Nephron (organoid): Measurements from ENCODE around the gene GAREM1.

Source experiments
- H3K27ac Mint-ChIP-seq, 3 experiments: 2 replicates each; pipeline ENCODE4 v1.8.0; 2020; ENCODE audit warnings: mixed read lengths in 3 of 3, mild to moderate bottlenecking in 2 of 3, moderate library complexity in 1 of 3
- H3K27me3 Mint-ChIP-seq: 2 replicates; pipeline ENCODE4 v1.8.0; 2021; ENCODE audit warnings: low read depth, mild to moderate bottlenecking, moderate library complexity, mixed read lengths
- H3K36me3 Mint-ChIP-seq: 2 replicates; pipeline ENCODE4 v1.8.0; 2020; ENCODE audit warnings: low read depth, mixed read lengths
- H3K4me1 Mint-ChIP-seq: 2 replicates; pipeline ENCODE4 v1.8.0; 2020; ENCODE audit warnings: mixed read lengths
- H3K4me3 Mint-ChIP-seq, 3 experiments: 2 replicates each; pipeline ENCODE4 v1.8.0; 2020; ENCODE audit warnings: mild to moderate bottlenecking in 3 of 3, mixed read lengths in 3 of 3, moderate library complexity in 2 of 3
- H3K9me3 Mint-ChIP-seq: 2 replicates; pipeline ENCODE4 v1.8.0; 2020; ENCODE audit warnings: mixed read lengths
- TF ChIP-seq, protein P1 (sequence below), 3 experiments: fragments of 200-600 bp; sonication (generic); IDR thresholded peaks; one replicate each; pipeline ENCODE4 v1.5.0; 2021; ENCODE audit warnings: antibody characterized with exemption in 3 of 3; ENCODE audit not compliant: unreplicated experiment in 3 of 3

Gene GAREM1

DNA sequence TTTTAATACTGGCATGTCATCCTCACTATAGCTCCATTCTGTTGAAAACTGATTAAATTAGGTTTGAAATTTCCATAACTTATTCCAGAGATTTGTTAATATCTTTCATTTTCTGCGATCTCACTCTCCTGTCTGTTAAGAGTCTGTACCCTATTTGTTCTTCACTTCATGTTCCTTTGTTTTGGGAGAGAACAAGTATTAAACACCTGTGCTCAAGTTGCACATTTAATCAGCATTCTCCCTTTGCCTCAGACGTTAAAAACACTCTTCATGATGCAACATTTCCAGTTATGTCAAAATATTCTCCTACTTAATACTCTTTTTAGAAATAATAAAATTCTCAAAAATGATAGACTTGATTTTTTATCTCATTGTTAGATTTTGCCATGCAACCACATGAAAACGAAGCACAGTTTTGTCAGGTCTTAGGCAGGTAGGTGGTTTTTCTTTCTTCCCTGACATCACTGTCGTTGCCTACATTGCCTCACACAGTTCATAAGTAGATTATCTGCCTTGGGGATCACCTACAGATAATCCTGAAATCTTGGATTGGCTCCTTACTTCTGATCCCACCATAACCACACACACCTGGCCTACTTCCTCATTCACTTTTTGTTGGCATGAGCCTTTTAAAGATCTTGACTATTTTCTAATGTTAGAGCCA is 109.9 kb downstream of the GAREM1 start:
- Mint-ChIP-seq H3K9me3 (no peaks in the 10 kb centered on the region), H3K27ac (no peak overlapping the region), H3K4me3 (no peak overlapping the region)

DNA sequence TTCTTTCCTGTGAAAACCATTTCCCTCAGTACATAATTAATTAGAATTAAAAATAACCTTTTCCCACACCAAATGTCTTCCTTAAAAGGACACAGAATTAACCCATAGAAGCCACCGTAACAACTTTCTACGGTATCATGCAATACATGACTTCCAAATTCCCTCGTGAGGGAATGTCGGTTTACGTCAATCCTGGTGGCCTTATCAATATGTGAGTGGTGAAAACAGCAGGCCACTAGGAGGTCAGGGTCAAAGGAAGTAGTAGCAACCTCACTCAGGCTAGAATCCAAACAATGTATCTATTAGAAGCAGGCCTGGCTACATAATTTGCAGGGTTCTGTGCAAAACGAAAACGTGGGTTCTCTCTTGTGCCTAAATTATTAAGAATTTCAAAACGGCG is 112.2 kb downstream of the GAREM1 start:
- H3K27me3 Mint-ChIP-seq: no peaks in the 10 kb centered on the region
- H3K36me3 Mint-ChIP-seq: no peaks in the 10 kb centered on the region
- TF ChIP-seq, protein P1, sequence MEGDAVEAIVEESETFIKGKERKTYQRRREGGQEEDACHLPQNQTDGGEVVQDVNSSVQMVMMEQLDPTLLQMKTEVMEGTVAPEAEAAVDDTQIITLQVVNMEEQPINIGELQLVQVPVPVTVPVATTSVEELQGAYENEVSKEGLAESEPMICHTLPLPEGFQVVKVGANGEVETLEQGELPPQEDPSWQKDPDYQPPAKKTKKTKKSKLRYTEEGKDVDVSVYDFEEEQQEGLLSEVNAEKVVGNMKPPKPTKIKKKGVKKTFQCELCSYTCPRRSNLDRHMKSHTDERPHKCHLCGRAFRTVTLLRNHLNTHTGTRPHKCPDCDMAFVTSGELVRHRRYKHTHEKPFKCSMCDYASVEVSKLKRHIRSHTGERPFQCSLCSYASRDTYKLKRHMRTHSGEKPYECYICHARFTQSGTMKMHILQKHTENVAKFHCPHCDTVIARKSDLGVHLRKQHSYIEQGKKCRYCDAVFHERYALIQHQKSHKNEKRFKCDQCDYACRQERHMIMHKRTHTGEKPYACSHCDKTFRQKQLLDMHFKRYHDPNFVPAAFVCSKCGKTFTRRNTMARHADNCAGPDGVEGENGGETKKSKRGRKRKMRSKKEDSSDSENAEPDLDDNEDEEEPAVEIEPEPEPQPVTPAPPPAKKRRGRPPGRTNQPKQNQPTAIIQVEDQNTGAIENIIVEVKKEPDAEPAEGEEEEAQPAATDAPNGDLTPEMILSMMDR (IDR thresholded peaks at IDR 0.05; ENCODE audit: unreplicated experiment in 3 of 3): no peak
- H3K4me1 Mint-ChIP-seq: peaks cover 9% of the 10 kb centered on the region
- H3K9me3 Mint-ChIP-seq: no peaks in the 10 kb centered on the region
- H3K4me3 Mint-ChIP-seq: no peak overlapping the region
- no peak overlapping the region for H3K27ac Mint-ChIP-seq

More for the DNA sequence above, 109.9 kb downstream of the GAREM1 start:
- H3K4me1 Mint-ChIP-seq: no peaks in the 10 kb centered on the region
- TF ChIP-seq, protein P1 (IDR thresholded peaks at IDR 0.05; ENCODE audit: unreplicated experiment in 3 of 3): no peak
- no peaks in the 10 kb centered on the region for H3K27me3 Mint-ChIP-seq
- H3K36me3 Mint-ChIP-seq: no peaks in the 10 kb centered on the region

DNA sequence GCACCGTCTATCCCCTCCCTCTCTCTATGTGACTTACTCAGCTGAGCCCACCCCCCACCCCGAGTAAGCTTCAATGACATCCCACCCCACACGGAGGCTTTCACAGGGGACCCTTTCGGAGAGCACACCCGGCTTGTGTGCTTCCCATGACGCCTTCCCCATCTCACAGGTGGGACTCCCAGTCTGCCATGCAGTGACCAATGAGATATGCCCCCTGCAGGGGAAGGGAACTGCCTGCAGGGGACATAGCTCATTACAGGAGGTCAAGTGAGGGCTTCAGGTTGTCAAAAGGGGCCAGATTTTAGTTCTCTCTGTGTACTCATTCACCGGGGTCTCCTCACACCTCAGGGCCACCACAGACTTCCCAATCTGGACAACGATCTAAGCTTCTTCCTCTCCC is 112.6 kb downstream of the GAREM1 start:
- no peak overlapping the region for H3K4me3 Mint-ChIP-seq
- TF ChIP-seq, protein P1 (IDR thresholded peaks at IDR 0.05; ENCODE audit: unreplicated experiment in 3 of 3): no peak
- H3K9me3 Mint-ChIP-seq: no peaks in the 10 kb centered on the region
- peaks cover 11% of the 10 kb centered on the region for H3K4me1 Mint-ChIP-seq
- no peaks in the 10 kb centered on the region for H3K36me3 Mint-ChIP-seq
- H3K27me3 Mint-ChIP-seq: no peaks in the 10 kb centered on the region
- H3K27ac Mint-ChIP-seq: no peak overlapping the region

DNA sequence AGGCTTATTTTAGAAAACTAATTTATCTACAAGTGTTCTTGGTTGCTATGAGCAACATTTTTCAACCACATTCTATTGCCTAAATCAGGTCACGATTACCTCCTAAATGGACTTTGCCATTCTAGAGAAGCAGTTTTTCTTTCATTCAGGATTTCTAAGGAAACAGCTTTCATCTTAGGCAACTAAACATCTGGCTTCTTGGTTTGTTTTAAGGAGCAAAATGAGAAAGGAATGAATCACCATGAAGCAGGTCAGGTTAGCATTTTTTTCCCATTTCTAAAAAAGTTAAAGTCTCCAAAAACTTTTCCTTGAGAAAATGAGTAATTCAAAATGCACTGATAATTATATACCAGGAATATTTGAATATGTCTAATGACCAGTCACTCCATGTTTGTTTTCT is 114.8 kb downstream of the GAREM1 start:
- no peak overlapping the region for H3K4me3 Mint-ChIP-seq
- TF ChIP-seq, protein P1 (IDR thresholded peaks at IDR 0.05; ENCODE audit: unreplicated experiment in 3 of 3): no peak
- no peaks in the 10 kb centered on the region for H3K9me3 Mint-ChIP-seq
- no peaks in the 10 kb centered on the region for H3K36me3 Mint-ChIP-seq
- H3K4me1 Mint-ChIP-seq: peaks cover 30% of the 10 kb centered on the region
- H3K27ac Mint-ChIP-seq: peak overlapping the region in 2 of 3 experiments; percentile 17 to 37
- H3K27me3 Mint-ChIP-seq: no peaks in the 10 kb centered on the region

- peak overlapping the region in 2 of 3 experiments; percentile 53 to 65 for H3K27ac Mint-ChIP-seq
- no peaks in the 10 kb centered on the region for H3K9me3 Mint-ChIP-seq
- no peaks in the 10 kb centered on the region for H3K36me3 Mint-ChIP-seq
- H3K4me1 Mint-ChIP-seq: peaks cover 42% of the 10 kb centered on the region
- H3K27me3 Mint-ChIP-seq: no peaks in the 10 kb centered on the region
- no peak overlapping the region for H3K4me3 Mint-ChIP-seq
- TF ChIP-seq, protein P1 (IDR thresholded peaks at IDR 0.05; ENCODE audit: unreplicated experiment in 3 of 3): no peak
Measured at GRCh38 chr18:32354518-32354917, 116.2 kb downstream of the GAREM1 start.

GRCh38 chr18:32353257-32353656 is 117.4 kb downstream of the GAREM1 start:
- peak overlapping the region; percentile 5 to 88 (median 83) for H3K27ac Mint-ChIP-seq
- H3K36me3 Mint-ChIP-seq: no peaks in the 10 kb centered on the region
- no peak overlapping the region for H3K4me3 Mint-ChIP-seq
- H3K4me1 Mint-ChIP-seq: peaks cover 47% of the 10 kb centered on the region
- no peaks in the 10 kb centered on the region for H3K9me3 Mint-ChIP-seq
- TF ChIP-seq, protein P1 (IDR thresholded peaks at IDR 0.05; ENCODE audit: unreplicated experiment in 3 of 3): no peak
- H3K27me3 Mint-ChIP-seq: no peaks in the 10 kb centered on the region
